GM20431 (cell line): ENCODE data around the gene CD52.
"Not testable (repeated sequence)": the region's sequence is repeated elsewhere in the genome, so short reads cannot be mapped to it uniquely, and the experiment has no call there.

Source experiments
- in situ Hi-C: fragments of 300-500 bp; cut with MseI, MboI; formaldehyde crosslinking; loops from one replicate; pipeline ENCODE4 v1.15.0; 2020; ENCODE audit warnings: low sequenced_read_pairs; ENCODE audit not compliant: unreplicated experiment

Gene CD52

GRCh38 chr1:26283871-26284596, 33.7 kb upstream of the CD52 start:
- in situ Hi-C loops = loop anchor here (5.0 kb wide), 1 partner anchor 38 kb away; no protein-coding TSS in a partner anchor

- in situ Hi-C loops = loop anchor here (5.0 kb wide), 1 partner anchor 38 kb away; no protein-coding TSS in a partner anchor
Measured at GRCh38 chr1:26284597-26285347, 33.0 kb upstream of the CD52 start.

DNA sequence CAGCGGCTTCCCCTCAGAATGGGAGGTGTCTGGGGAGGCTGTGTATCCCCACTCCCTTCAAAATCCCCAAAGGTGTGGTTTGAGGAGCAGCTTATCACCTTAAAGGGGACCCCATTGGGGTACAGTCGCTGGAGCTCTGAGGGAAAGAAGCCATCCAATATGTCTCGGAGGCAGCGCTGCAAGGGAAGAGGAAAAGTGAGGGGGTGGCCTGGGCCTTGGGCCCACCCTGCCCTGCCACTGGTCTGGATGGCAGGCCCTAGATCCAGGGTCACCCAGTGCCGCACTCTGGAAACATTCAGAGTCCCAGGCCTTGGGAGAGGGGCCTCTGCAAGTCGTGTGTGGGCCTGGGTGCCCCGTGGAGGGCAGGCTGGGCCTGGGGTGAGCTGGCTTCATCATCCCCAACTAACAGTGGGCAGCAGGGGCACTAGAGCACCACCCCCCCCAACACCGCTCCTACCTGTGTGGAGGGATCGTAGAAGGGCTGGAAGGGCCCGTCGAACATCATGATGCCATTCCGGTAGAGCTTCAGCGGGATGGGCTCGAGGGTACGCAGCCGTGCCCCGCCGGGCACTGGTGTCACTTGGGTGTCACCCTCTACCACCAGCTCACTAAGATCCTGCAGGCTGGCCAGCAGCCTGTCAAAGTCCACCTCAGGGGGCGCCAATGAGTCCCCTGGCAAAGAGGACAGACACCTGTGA, 32.2 kb upstream of the CD52 start:
- in situ Hi-C loops = no loop called here

- in situ Hi-C loops = no loop called here
Measured at GRCh38 chr1:26286064-26286416, 31.7 kb upstream of the CD52 start.

GRCh38 chr1:26287033-26287711, 30.6 kb upstream of the CD52 start:
- in situ Hi-C loops = no loop called here

GRCh38 chr1:26287811-26288210, 29.9 kb upstream of the CD52 start:
- in situ Hi-C loops = no loop called here

GRCh38 chr1:26288311-26288941, 29.3 kb upstream of the CD52 start:
- in situ Hi-C loops = no loop called here

DNA sequence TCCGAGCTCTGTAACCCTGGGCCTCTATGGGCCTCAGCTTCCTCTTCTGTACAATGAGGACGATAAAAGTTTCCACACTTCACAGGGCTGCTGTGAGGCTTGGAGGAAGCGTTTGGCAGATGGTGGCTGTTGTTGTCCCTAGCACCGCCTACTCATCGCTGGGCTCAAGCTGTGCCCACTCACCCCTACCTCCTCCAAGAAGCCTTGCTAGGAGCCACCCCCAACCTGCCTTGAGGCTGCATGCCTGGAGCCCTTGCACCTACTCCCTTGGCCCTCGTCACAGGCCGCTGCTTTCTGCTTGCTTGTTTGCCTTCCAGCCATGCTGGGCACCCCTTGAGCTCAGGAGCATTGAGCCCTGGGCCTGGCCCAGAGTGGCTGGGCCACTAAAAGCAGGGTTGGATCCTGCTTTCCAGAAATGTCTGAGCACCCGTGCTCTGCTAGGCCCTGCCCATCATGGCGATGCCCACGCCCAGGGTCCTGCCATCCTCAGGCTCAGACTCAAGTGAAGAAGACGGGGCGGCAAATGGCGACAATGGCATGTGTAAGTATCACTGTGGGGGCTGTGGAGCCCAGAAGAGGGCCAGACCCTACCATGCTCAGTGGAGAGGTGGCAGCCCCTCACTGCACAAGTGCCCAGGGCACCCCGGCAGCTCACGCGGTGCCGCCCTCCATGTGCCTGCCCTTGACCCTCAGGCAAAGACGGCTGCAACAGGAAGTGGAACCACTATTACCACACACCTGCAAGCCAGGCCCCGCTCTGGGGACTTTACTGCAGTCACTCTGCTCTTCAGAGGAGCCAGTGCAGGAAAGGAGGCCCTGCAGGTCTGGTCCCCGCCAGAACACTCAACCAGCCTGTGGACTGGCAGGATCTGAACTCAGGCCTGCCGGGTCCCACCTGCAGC, 28.3 kb upstream of the CD52 start:
- in situ Hi-C loops = no loop called here

- in situ Hi-C loops = no loop called here
Measured at GRCh38 chr1:26290122-26290881, 27.5 kb upstream of the CD52 start.

DNA sequence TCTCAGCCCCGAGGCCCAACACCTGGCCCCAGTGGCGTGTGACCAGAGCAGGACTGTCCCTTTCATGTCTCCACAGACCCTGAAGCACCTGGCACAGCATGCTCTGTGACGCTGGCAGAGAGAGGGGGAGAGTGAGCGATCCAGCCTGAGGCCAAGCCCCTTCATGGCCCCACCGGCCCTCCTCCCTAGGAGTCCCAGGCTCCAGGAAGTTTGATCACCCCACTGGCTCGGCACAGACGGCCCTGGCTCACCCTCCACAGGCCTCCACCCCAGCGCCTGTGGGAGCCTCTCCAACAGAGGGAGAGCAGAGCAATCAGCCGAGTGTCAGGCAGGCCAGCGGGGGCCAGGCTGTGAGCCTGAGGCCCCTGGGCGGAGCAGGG, 26.9 kb upstream of the CD52 start:
- in situ Hi-C loops = no loop called here

GRCh38 chr1:26291433-26291832, 26.3 kb upstream of the CD52 start:
- in situ Hi-C loops = no loop called here

DNA sequence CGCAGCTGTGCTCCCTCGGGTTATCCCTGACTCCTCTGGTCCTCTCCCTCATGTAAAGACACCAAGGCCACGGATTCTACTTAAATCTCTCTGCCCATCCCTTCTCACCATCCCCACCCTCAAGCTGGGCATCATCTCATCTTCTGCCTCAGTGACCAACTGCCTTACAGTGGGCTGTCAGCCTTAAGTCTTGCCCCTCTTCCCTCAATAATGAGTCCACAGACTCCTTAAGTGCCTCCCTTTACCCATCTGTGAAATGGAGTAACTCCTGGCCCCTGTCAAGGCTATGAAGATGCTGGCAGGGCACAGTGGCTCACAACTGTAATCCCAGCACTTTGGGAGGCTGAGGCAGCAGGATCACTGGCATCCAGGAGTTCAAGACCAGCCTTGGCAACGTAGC, 25.8 kb upstream of the CD52 start:
- in situ Hi-C loops = no loop called here

DNA sequence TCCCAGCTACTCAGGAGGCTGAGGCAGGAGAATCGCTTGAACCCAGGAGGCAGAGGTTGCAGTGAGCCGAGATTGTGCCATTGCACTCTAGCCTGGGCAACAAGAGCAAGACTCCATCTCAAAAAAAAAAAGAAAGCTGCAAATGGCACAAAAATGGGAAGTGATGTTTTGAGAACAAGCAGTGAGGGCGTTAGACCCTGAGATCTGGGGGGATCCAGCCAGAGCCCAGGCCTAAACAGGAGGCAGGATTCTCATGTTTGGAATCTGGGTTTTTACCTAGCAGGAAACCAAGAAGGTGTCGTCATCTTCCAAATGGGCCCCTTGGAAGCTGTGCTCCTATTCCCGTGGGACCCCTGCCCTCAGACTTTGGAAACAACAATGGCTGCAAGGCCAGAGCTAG, 25.0 kb upstream of the CD52 start:
- in situ Hi-C loops = not testable (repeated sequence)

DNA sequence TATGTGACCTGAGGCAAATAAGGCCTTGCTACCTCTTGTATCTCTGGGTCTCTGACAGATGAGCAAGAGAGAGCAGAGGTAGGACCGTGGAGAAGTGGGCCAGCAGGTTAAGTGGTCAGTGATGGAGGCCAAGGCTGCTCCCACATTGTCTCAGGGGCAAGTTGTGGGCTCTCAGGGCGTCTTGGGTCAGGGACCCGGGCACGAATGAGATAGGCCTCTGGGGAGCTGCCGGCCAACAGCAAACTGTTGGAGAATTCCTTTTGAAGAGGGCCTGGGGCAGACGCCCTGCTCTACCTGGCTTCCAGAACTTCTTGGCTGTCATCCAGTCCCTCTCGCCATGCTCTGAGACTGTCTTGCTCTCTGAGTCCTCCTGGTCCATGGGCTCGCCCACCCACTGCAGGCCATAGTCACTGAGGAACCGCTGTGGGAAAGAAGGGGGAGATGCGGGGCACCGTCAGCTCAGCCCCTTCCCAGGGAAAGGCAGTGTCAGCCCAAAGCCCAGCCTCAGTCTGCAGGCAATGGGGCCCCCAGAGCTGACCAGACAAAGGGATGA, 23.8 kb upstream of the CD52 start:
- in situ Hi-C loops = no loop called here

DNA sequence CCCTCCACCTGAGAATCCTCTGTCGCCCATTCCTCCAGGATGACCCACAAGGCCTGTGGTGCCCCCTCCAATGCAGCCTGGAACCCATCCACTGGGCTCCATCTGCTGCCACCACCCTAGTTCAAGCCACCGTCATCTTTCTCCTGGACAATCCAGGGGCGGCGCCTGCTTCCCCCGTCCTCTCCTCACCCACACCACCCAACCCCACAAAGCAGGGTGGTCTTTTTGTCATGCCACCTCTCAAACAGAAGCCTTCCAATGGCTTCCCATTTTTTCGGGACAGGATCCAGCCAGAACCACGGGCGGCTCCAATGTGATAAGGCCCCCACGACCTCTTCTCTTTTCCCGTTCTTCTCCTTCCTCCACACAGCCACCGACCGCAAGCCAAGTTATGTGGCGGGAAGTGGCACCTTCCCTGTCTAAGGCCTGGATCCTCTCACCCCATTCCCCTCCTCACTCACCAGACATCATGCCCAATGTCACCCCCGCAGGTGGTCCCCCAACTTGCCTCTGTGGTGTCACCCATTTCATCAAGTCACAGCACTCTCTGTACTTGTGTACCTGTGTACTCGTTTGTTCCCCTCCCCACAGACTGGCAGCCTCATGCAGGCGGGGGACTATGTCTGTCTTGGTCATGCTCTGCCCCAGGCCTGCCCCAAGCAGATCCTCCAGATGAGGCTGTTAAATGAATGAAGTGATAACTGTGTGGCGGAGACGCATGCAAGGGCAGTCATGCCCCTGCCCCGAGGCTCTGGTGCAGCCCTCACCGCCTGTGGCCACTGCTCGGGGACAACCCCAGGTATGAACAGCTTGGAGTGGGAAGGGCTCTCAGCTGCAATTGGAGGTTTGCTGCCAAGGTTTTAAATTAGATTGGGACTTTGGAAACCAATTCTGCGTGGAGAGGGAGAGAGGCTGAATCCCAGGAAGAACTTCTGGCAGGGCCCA, 22.3 kb upstream of the CD52 start:
- in situ Hi-C loops = no loop called here

DNA sequence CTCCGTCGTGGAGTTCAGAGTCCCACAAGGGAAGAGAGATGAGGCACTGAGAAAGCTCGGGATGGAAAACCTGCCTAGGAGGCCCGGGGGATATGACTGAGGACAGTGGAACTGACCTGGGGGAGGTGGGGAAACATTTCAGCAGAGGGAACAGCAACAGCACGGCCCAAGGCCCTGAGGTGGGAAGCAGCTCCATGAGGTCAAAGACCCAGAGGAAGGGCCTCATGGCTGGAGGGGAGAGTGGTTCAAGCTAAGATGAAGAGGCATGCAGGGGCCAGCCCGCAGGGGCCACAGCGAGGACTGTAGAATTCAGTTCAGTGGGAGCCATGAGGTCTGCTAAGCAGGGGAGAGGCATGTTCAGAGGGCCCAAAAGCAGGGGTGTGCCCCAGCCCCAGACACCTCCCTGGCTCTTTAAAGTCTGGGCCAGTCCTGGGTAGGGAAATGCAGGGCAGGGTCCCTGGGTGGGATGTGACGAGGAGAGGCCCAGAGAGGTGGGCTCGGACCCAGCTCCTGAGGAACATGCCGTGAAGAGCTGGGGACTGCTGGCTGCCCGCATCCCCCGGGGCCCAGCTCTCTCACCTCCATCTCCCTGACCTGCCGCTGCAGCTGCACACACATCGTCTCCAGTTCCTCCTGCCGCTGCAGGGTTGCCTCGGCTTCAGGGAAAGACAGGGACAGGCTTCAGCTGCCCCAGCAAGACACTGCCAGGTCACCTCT, 21.3 kb upstream of the CD52 start:
- in situ Hi-C loops = no loop called here
